Parathyroid adenoma (tissue), 2 donors: ENCODE data around the gene CCDC142.
A peak's percentile ranks its signal among the peaks of the same experiment; 100 is the strongest.
"Not testable (repeated sequence)": the region's sequence is repeated elsewhere in the genome, so short reads cannot be mapped to it uniquely, and the experiment has no call there.

ENCODE experiments used
- H2AFZ ChIP-seq: fragments of 300-600 bp; sonication (generic); one replicate; pipeline ENCODE4 v1.7.0; 2017; ENCODE audit warnings: antibody characterized with exemption, mild to moderate bottlenecking
- H3K27ac ChIP-seq: fragments of 300-600 bp; sonication (generic); one replicate; pipeline ENCODE4 v1.7.0; 2017
- H3K27me3 ChIP-seq: fragments of 300-600 bp; sonication (generic); one replicate; pipeline ENCODE4 v1.7.0; 2017; ENCODE audit warnings: low read length; ENCODE audit not compliant: control insufficient read depth, insufficient read depth
- H3K36me3 ChIP-seq: fragments of 300-600 bp; sonication (generic); one replicate; pipeline ENCODE4 v1.7.0; 2017; ENCODE audit warnings: low read length; ENCODE audit not compliant: control insufficient read depth, insufficient read depth
- H3K4me1 ChIP-seq: fragments of 300-600 bp; sonication (generic); one replicate; pipeline ENCODE4 v1.7.0; 2017; ENCODE audit warnings: control low read depth
- H3K4me2 ChIP-seq: fragments of 300-600 bp; sonication (generic); one replicate; pipeline ENCODE4 v1.7.0; 2017; ENCODE audit warnings: low read length
- H3K4me3 ChIP-seq: fragments of 300-600 bp; sonication (generic); one replicate; pipeline ENCODE4 v1.7.0; 2017; ENCODE audit warnings: low read depth, low read length
- H3K79me2 ChIP-seq: fragments of 300-600 bp; sonication (generic); one replicate; pipeline ENCODE4 v1.7.0; 2017; ENCODE audit warnings: control low read depth
- H3K9ac ChIP-seq: fragments of 300-600 bp; sonication (generic); one replicate; pipeline ENCODE4 v1.7.0; 2017; ENCODE audit warnings: mild to moderate bottlenecking
- H3K9me3 ChIP-seq: fragments of 300-600 bp; sonication (generic); one replicate; pipeline ENCODE4 v1.7.0; 2017; ENCODE audit warnings: low read length; ENCODE audit not compliant: control insufficient read depth
- TF ChIP-seq, protein P1 (sequence below): fragments of 300-600 bp; sonication (generic); IDR thresholded peaks from one replicate; pipeline ENCODE4 v1.7.0; 2017; ENCODE audit warnings: antibody characterized with exemption, mild to moderate bottlenecking
- donor health status: primary hyperparathyroidism.

The CCDC142 gene

GRCh38 chr2:74450570-74451190 is 32.1 kb downstream of the CCDC142 start:
- peaks cover 19% of the 10 kb centered on the region for H3K4me1 ChIP-seq
- H3K9ac ChIP-seq, result no peak overlapping the region
- TF ChIP-seq, protein P1, sequence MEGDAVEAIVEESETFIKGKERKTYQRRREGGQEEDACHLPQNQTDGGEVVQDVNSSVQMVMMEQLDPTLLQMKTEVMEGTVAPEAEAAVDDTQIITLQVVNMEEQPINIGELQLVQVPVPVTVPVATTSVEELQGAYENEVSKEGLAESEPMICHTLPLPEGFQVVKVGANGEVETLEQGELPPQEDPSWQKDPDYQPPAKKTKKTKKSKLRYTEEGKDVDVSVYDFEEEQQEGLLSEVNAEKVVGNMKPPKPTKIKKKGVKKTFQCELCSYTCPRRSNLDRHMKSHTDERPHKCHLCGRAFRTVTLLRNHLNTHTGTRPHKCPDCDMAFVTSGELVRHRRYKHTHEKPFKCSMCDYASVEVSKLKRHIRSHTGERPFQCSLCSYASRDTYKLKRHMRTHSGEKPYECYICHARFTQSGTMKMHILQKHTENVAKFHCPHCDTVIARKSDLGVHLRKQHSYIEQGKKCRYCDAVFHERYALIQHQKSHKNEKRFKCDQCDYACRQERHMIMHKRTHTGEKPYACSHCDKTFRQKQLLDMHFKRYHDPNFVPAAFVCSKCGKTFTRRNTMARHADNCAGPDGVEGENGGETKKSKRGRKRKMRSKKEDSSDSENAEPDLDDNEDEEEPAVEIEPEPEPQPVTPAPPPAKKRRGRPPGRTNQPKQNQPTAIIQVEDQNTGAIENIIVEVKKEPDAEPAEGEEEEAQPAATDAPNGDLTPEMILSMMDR, result no peak
- H3K4me2 ChIP-seq, result peak overlapping the region; percentile 43
- H3K27me3 ChIP-seq, result no peaks in the 10 kb centered on the region
- no peak overlapping the region for H3K27ac ChIP-seq
- H2AFZ ChIP-seq, result peak overlapping the region; percentile 54
- H3K79me2 ChIP-seq, result peaks cover 4% of the 10 kb centered on the region
- no peaks in the 10 kb centered on the region for H3K9me3 ChIP-seq
- H3K36me3 ChIP-seq, result no peaks in the 10 kb centered on the region
- H3K4me3 ChIP-seq, result no peak overlapping the region

GRCh38 chr2:74448771-74449170 is 34.0 kb downstream of the CCDC142 start:
- Histone ChIP-seq H3K27me3 (no peaks in the 10 kb centered on the region), H3K4me3 (no peak overlapping the region), H3K4me1 (peaks cover 9% of the 10 kb centered on the region), H3K9me3 (no peaks in the 10 kb centered on the region), H3K36me3 (no peaks in the 10 kb centered on the region), H3K9ac (no peak overlapping the region), H3K79me2 (no peaks in the 10 kb centered on the region), H3K4me2 (no peak overlapping the region), H2AFZ (no peak overlapping the region), H3K27ac (no peak overlapping the region)
- TF ChIP-seq, protein P1, result no peak

- H3K9me3 ChIP-seq, result no peaks in the 10 kb centered on the region
- peaks cover 9% of the 10 kb centered on the region for H3K4me1 ChIP-seq
- H2AFZ ChIP-seq, result no peak overlapping the region
- TF ChIP-seq, protein P1, result no peak
- H3K27ac ChIP-seq, result no peak overlapping the region
- no peak overlapping the region for H3K4me2 ChIP-seq
- H3K27me3 ChIP-seq, result no peaks in the 10 kb centered on the region
- H3K36me3 ChIP-seq, result no peaks in the 10 kb centered on the region
- H3K79me2 ChIP-seq, result no peaks in the 10 kb centered on the region
- no peak overlapping the region for H3K9ac ChIP-seq
- no peak overlapping the region for H3K4me3 ChIP-seq
These were observed 35.4 kb downstream of the CCDC142 start for GRCh38 chr2:74447230-74447999.

- H3K4me3 ChIP-seq, result no peak overlapping the region
- H3K36me3 ChIP-seq, result no peaks in the 10 kb centered on the region
- TF ChIP-seq, protein P1, result no peak
- H3K9me3 ChIP-seq, result no peaks in the 10 kb centered on the region
- no peaks in the 10 kb centered on the region for H3K79me2 ChIP-seq
- no peaks in the 10 kb centered on the region for H3K27me3 ChIP-seq
- no peak overlapping the region for H3K4me2 ChIP-seq
- no peak overlapping the region for H3K27ac ChIP-seq
- H3K9ac ChIP-seq, result no peak overlapping the region
- H3K4me1 ChIP-seq, result peaks cover under 1% of the 10 kb centered on the region
- H2AFZ ChIP-seq, result peak overlapping the region; percentile 29
These were observed 38.1 kb downstream of the CCDC142 start for GRCh38 chr2:74444498-74445318.

DNA sequence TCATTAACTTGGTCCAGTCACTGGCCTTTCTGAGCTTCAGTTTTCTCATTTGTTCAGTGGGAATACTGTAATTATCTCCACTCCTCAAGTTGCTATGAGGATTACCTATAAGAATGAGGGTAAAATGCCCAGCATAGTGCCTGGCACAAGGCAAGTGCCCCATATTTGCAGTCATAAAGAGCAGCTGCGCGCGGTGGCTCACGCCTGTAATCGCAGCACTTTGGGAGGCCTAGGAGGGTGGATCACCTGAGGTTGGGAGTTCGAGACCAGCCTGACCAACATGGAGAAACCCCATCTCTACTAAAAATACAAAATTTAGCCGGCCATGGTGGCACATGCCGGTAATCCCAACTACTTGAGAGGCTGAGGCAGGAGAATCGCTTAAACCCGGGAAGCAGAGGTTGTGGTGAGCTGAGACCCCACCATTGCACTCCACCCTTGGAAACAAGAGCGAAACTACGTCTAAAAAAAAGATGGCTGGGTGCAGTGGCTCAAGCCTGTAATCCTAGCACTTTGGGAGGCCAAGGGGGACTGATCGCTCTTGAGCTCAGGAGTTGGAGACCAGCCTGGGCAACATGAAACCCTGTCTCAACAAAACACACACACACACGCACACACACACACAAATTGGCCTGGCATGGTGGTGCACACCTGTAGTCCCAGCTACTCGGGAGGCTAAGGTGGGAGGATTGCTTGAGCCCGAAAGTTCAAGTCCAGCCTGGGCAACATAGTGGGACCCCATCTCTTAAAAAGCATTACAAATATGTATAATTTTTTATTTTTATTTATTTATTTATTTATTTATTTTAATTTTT is 40.1 kb downstream of the CCDC142 start:
- not testable (repeated sequence) for H3K4me1 ChIP-seq, H3K9ac ChIP-seq, H3K9me3 ChIP-seq, H3K27me3 ChIP-seq, H3K36me3 ChIP-seq
- Histone ChIP-seq H3K4me3 (peak overlapping the region; percentile 87), H3K4me2 (peak overlapping the region; percentile 95), H2AFZ (peak overlapping the region; percentile 99), H3K79me2 (peaks cover 10% of the 10 kb centered on the region), H3K27ac (peak overlapping the region; percentile 88)
